ENCODE data around the gene CST9.

DNA sequence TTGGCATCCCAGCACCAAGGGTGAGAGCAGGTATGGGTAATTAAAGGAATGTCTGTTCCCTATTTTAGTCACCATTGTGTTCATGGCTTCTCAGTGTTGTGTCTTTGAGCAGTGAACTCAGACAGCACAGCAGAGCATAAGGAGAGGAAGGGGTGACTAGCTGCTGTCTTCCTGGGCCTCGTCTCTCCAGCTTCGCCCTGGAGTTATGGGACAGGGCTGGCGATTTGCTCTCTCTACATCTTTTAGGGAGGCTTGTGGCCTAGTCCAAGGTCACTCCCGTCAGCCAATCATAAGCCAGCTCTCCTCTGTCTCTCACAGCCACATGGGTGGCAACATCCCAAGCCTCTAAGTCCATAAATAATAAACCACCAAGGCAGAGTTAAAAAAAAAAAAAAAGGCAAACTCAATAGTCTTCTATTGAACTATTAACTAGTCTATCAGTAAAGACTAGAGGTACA is 24.7 kb upstream of the CST9 start:
- TF ChIP-seq POLR2A (IDR thresholded peaks at IDR 0.05), result no peak
- TF ChIP-seq, protein P1, sequence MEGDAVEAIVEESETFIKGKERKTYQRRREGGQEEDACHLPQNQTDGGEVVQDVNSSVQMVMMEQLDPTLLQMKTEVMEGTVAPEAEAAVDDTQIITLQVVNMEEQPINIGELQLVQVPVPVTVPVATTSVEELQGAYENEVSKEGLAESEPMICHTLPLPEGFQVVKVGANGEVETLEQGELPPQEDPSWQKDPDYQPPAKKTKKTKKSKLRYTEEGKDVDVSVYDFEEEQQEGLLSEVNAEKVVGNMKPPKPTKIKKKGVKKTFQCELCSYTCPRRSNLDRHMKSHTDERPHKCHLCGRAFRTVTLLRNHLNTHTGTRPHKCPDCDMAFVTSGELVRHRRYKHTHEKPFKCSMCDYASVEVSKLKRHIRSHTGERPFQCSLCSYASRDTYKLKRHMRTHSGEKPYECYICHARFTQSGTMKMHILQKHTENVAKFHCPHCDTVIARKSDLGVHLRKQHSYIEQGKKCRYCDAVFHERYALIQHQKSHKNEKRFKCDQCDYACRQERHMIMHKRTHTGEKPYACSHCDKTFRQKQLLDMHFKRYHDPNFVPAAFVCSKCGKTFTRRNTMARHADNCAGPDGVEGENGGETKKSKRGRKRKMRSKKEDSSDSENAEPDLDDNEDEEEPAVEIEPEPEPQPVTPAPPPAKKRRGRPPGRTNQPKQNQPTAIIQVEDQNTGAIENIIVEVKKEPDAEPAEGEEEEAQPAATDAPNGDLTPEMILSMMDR (IDR thresholded peaks at IDR 0.05 in 4 of 5, conservative IDR thresholded peaks at IDR 0.05 in 1 of 5), result no peak

All from gastrocnemius medialis (tissue), 4 donors.